ENCODE measurements around the gene GATAD1.

The GATAD1 gene

DNA sequence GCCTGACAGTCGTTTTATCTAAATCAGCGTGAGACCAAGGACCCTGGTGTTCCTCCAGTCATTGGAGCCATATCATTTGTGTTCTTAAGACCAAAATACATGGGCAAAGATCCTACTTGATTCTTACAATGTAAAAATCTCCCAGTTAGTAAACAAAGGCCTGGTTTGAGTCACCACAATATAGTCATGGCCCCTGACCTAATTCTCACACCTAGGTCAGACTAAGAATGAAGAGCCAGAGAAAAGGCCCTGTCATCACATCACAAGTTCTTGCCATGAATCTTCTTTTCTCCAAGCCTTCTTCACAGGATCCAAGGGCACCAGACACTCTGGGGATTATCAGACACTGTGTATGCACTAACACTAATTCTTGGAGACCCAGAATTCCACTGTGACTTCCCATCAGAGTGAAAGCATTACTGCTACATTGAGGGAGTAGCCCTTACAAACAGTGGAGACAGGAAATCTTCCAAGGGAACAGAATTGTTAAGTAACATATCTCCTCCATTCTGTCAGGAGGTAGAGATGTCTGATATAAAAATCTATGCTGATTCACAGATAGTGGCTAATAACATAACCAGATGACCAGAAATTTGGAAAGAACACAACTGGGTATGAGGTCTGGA lies 38.1 kb downstream of the GATAD1 start:
- DNase-seq = no peak

DNA sequence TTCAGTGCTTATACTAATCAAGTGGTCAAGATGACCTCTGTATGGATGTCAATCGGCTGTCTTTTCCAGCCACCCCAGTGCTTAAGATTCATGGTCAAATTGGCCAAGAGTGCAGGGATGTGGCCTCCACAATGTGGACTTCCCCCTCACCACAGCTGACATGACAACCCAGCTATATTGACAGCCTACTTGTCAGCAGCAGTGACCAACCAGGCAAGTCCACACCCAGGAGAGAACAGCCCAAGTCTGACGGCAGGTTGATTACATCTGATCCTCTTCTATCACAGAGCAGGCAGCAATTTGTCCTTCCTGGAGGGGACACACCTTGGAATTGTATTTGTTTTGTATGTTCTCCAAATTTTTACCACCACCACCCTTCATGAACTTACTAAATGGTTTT lies 38.7 kb downstream of the GATAD1 start:
- no peak for DNase-seq

GRCh38 chr7:92487804-92488203 lies 40.5 kb downstream of the GATAD1 start:
- no peak for DNase-seq

DNA sequence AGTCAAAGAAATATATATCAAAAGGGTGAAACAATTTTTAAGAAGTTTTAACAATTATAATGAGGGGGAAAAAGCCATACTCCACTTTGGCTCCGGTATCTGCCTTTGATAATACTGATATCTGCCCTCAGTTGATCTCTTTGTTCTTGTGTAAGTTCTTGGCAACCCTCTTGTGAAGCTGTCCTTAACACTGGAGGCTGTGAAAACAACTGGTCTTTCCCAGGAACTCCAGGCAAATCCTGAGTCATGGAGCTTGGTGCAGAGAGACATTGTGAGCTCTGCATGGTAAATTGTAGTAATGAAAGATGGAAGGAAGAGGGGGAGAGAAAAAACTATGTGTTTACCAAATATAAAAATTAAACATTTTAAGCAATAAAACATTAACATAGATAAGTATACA lies 42.4 kb downstream of the GATAD1 start:
- no peak for DNase-seq

GRCh38 chr7:92496876-92497275 lies 49.6 kb downstream of the GATAD1 start:
- no peak for DNase-seq

DNA sequence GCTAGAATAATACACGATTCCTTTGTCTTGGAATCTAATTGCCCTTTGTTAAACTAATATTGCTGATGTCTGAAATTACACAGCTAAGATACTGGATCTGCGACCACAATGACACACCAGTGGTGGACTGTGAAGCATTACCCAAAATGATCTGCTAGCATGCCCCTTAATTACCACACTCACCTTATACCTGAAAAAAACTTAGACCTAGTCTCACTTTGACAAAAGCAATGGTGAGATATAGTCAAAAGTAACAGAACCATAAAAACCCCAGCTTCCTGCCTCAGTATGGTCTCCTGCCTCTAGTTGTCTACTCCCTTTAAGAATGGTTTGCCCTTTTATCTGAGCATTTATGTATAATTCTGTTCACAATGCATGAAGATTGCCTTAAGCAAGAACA lies 51.3 kb downstream of the GATAD1 start:
- no peak for DNase-seq

- no peak for DNase-seq
These were observed 56.5 kb downstream of the GATAD1 start for GRCh38 chr7:92503767-92504166.

DNA sequence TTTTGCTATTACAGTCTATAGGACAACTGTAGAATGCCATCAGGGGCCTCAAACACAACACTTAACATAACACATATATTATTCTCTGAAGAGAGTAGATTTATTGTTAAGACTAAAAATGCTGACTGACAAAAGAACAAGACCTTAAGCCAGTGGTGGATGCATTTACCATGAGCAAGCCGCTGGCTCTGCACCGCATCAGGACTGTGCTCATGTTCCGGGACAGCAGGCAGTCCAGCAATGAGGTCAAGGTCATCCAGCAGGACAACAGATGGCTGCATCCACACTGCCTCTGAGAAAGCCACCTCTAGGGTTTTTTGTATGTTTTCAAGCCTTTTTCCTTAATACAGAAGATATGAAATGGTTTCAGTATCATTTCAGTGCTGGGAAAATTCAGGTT lies 57.3 kb downstream of the GATAD1 start:
- DNase-seq = no peak

GRCh38 chr7:92506363-92506762 lies 59.1 kb downstream of the GATAD1 start:
- no peak for DNase-seq

DNA sequence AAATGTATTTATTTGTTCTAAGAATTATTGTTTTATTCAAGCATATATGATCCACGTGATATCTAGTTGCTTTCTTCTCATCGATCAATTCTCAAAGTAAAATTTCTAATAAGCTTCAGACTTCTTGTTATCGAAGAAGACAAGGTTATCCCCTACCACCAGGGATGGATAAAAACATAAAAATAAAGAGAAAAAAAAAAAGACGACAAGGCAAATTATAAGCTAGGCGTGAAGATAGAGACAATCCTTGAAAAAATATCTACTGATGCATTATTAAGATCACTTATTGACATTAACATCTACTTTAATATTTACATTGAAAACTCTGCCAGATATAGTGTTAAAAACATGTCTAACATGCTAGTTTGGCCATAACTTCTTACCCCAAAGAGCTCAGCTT lies 61.7 kb downstream of the GATAD1 start:
- no peak for DNase-seq

Measured in stimulated activated naive CD4-positive, alpha-beta T cell treated with Interleukin-2 at 50 U/mL for 16 hours (primary cell).